B cell (primary cell): ENCODE measurements around the gene SCNM1. TPM values are rescaled to one million over a fixed set of nuclear protein-coding genes. Genes with fewer than 3 reads are reported as not detected.
"Not testable (repeated sequence)": the region's sequence is repeated elsewhere in the genome, so short reads cannot be mapped to it uniquely, and the experiment has no call there.

Source experiments
- ATAC-seq: fragments of 200-7000 bp; cut with Tn5 transposase; one replicate; pipeline ENCODE4 v1.10.0; 2021; ENCODE audit warnings: low read depth, mild to moderate bottlenecking, moderate number of reproducible peaks, moderate library complexity
- CTCF ChIA-PET: fragments of 350-600 bp; sonication (Branson Sonifier 250); formaldehyde crosslinking; loops from one replicate; lab custom pipeline; 2021; ENCODE audit warnings: antibody characterized with exemption, inconsistent platforms; lab: Charles Lee
- POLR2A ChIA-PET: fragments of 350-600 bp; sonication (Branson Sonifier 250); formaldehyde crosslinking; loops from one replicate; lab custom pipeline; 2021; ENCODE audit warnings: antibody characterized with exemption; lab: Charles Lee
- DNase-seq: peaks from one replicate; pipeline ENCODE4 v3.0.0; 2013
- H2AFZ ChIP-seq: 2 replicates; pipeline ENCODE4 v1.6.1; 2012; ENCODE audit warnings: mild to moderate bottlenecking, low read depth, low read length; ENCODE audit not compliant: insufficient read depth, poor library complexity, severe bottlenecking
- H3K27ac ChIP-seq, 2 donors: 1 replicate in 1 of 2; 2 replicates in 1 of 2; pipeline ENCODE4 v1.5.1; 2012 to 2013; ENCODE audit warnings: low read length in 2 of 2, mild to moderate bottlenecking in 2 of 2, moderate library complexity in 1 of 2
- H3K27me3 ChIP-seq, 4 experiments: fragments of 200-600 bp in 1 of 4; sonication (generic) in 1 of 4; replicated peaks in 1 of 4; 1 replicate in 2 of 4; 2 replicates in 2 of 4; pipeline versions ENCODE4 v1.6.1 to v1.7.0; 2013 to 2016; ENCODE audit warnings: low read length in 3 of 4, mild to moderate bottlenecking in 2 of 4, mixed read lengths in 1 of 4, moderate library complexity in 1 of 4; ENCODE audit not compliant: insufficient read depth in 4 of 4, control insufficient read depth in 3 of 4; ENCODE audit errors: control extremely low read depth in 1 of 4
- H3K36me3 ChIP-seq, 2 experiments: replicated peaks in 1 of 2; 1 replicate in 1 of 2; 2 replicates in 1 of 2; pipeline versions ENCODE4 v1.6.1 to v1.7.1; 2013; ENCODE audit warnings: low read length in 1 of 2; ENCODE audit not compliant: insufficient read depth in 2 of 2, control insufficient read depth in 1 of 2; ENCODE audit errors: control extremely low read depth in 1 of 2, extremely low read depth in 1 of 2
- H3K4me1 ChIP-seq, 2 donors: fragments of 200-600 bp in 1 of 2; sonication (generic) in 1 of 2; 1 replicate in 1 of 2; 2 replicates in 1 of 2; pipeline versions ENCODE4 v1.5.1 to v1.6.1; 2013 to 2017; ENCODE audit warnings: low read length in 2 of 2; ENCODE audit not compliant: control insufficient read depth in 2 of 2, insufficient read depth in 2 of 2
- H3K4me2 ChIP-seq: replicated peaks from 2 replicates; pipeline ENCODE3; 2012; ENCODE audit warnings: mild to moderate bottlenecking, low read depth, low read length; ENCODE audit not compliant: poor library complexity, severe bottlenecking
- H3K4me3 ChIP-seq, 5 experiments: fragments of 200-600 bp in 1 of 5; sonication (generic) in 1 of 5; 1 replicate in 3 of 5; 2 replicates in 2 of 5; pipeline versions ENCODE4 v1.5.1 to v1.7.0; 2011 to 2016; ENCODE audit warnings: low read length in 4 of 5, mild to moderate bottlenecking in 4 of 5, low read depth in 2 of 5, control low read depth in 1 of 5, moderate library complexity in 1 of 5; ENCODE audit not compliant: insufficient read depth in 1 of 5; ENCODE audit errors: control extremely low read depth in 1 of 5, extremely low read depth in 1 of 5
- H3K79me2 ChIP-seq: fragments of 200-600 bp; sonication (generic); one replicate; pipeline ENCODE4 v1.6.0; 2016; ENCODE audit warnings: low read length; ENCODE audit not compliant: control insufficient read depth, insufficient read depth
- H3K9ac ChIP-seq: fragments of 200-600 bp; sonication (generic); 2 replicates; pipeline ENCODE4 v1.6.1; 2017; ENCODE audit warnings: mild to moderate bottlenecking, low read length, moderate library complexity
- H3K9me3 ChIP-seq, 3 donors: one replicate each; pipeline versions ENCODE4 v1.6.1 to v1.7.1; 2013; ENCODE audit warnings: low read length in 2 of 3; ENCODE audit not compliant: control insufficient read depth in 2 of 3, insufficient read depth in 1 of 3; ENCODE audit errors: control extremely low read depth in 1 of 3
- H4K20me1 ChIP-seq: 2 replicates; pipeline ENCODE4 v1.6.0; 2012; ENCODE audit warnings: mild to moderate bottlenecking, low read length; ENCODE audit not compliant: insufficient read depth, control insufficient read depth, poor library complexity, severe bottlenecking
- H3K27ac Mint-ChIP-seq: one replicate; pipeline ENCODE4 v1.8.0; 2021; ENCODE audit warnings: mixed read lengths
- H3K27me3 Mint-ChIP-seq: one replicate; pipeline ENCODE4 v1.8.0; 2021; ENCODE audit warnings: mixed read lengths
- H3K4me1 Mint-ChIP-seq: one replicate; pipeline ENCODE4 v1.8.0; 2021; ENCODE audit warnings: mixed read lengths
- H3K4me3 Mint-ChIP-seq: one replicate; pipeline ENCODE4 v1.8.0; 2021; ENCODE audit warnings: mixed read lengths
- H3K9me3 Mint-ChIP-seq: one replicate; pipeline ENCODE4 v1.8.0; 2022; ENCODE audit warnings: mixed read lengths; ENCODE audit not compliant: insufficient read depth
- EZH2 ChIP-seq: IDR thresholded peaks from 2 replicates; pipeline ENCODE4 v1.6.1; 2012; ENCODE audit warnings: borderline replicate concordance, low read depth, mild to moderate bottlenecking, moderate library complexity, low read length; ENCODE audit not compliant: insufficient read depth, poor library complexity, severe bottlenecking
- WGBS: methylation state at CpG from one replicate; pipeline ENCODE4 v1.1.5; 2013; ENCODE audit warnings: missing lambda C conversion rate; ENCODE audit not compliant: insufficient coverage; 5-methylcytosine and 5-hydroxymethylcytosine counted together
- intact Hi-C: fragments of 100-400 bp; cut with micrococcal nuclease; formaldehyde crosslinking; loops from one replicate; pipeline ENCODE4 v1.10.0; 2022
- polyA plus RNA-seq: library from polyadenylated mRNA; depleted of rRNA; stranded (reverse); fragments of >200 nt; gene quantifications from 2 replicates; pipeline ENCODE4 v1.2.3, GENCODE V29; 2012
- total RNA-seq, 2 donors: library from RNA; stranded (reverse); fragments of 120-200 nt in 1 of 2; gene quantifications; 1 replicate in 1 of 2; 2 replicates in 1 of 2; pipeline versions ENCODE4 v1.2.3 to v1.2.4, GENCODE V29; 2013 to 2022
- TF ChIP-seq, protein P1 (sequence below): fragments of 200-600 bp; IDR thresholded peaks from one replicate; pipeline ENCODE4 v1.8.0; 2022; ENCODE audit warnings: antibody characterized with exemption, mild to moderate bottlenecking

The SCNM1 gene
- total and polyA plus RNA-seq, 2 donors (not counting 1 experiment from before 2014, with no cell fraction given), result 46.5 to 53.6 TPM

DNA sequence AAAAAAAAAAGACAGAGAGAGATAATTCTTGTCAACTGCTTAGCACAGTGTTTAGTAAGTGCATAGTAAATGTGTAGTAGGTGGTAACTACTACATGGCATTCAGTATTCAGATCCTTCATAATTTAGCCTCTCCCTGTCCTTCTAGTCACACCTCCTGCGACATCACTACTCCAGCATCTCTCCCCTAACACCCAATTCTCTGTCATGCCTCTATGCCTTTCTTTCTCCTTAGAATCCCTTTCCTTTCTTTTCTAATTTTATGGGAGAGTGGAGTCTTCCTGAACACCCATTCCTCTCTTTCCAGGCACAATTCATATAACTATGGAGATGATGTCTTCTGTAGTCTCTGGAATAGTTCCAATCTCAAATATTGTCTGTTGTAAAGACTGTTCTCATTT is 27.9 kb downstream of the SCNM1 start:
- POLR2A ChIA-PET, result interaction anchor here (0.6 kb wide), 1 partner anchor 1091 kb away, joined by 4 read pairs; no protein-coding TSS in a partner anchor
- no peaks in the 10 kb centered on the region for H4K20me1 ChIP-seq
- H3K79me2 ChIP-seq, result peaks cover 20% of the 10 kb centered on the region
- no peak overlapping the region for H3K4me2 ChIP-seq
- DNase-seq, result no peak
- TF ChIP-seq, protein P1, sequence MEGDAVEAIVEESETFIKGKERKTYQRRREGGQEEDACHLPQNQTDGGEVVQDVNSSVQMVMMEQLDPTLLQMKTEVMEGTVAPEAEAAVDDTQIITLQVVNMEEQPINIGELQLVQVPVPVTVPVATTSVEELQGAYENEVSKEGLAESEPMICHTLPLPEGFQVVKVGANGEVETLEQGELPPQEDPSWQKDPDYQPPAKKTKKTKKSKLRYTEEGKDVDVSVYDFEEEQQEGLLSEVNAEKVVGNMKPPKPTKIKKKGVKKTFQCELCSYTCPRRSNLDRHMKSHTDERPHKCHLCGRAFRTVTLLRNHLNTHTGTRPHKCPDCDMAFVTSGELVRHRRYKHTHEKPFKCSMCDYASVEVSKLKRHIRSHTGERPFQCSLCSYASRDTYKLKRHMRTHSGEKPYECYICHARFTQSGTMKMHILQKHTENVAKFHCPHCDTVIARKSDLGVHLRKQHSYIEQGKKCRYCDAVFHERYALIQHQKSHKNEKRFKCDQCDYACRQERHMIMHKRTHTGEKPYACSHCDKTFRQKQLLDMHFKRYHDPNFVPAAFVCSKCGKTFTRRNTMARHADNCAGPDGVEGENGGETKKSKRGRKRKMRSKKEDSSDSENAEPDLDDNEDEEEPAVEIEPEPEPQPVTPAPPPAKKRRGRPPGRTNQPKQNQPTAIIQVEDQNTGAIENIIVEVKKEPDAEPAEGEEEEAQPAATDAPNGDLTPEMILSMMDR, result no peak
- no peak for TF ChIP-seq EZH2
- no peaks in the 10 kb centered on the region for H3K36me3 ChIP-seq
- peaks cover 31% of the 10 kb centered on the region for H3K4me1 Mint-ChIP-seq
- no CpG with 5 or more reads among the region's 1 CpG for WGBS
- no peaks in the 10 kb centered on the region for H3K27me3 Mint-ChIP-seq
- H3K4me3 ChIP-seq, result no peak overlapping the region
- H3K27me3 ChIP-seq, result peaks cover 0 to 2% (median 0%) of the 10 kb centered on the region in 4 experiments
- no peak overlapping the region for H3K27ac Mint-ChIP-seq
- peaks cover 12 to 22% of the 10 kb centered on the region in 2 donors for H3K4me1 ChIP-seq
- H3K4me3 Mint-ChIP-seq, result no peak overlapping the region
- CTCF ChIA-PET, result interaction anchor here (0.6 to 1.5 kb wide), 2 partner anchors 58 to 94 kb away, joined by 3 to 6 read pairs; no protein-coding TSS in a partner anchor
- no peak overlapping the region for H3K9ac ChIP-seq
- no peaks in the 10 kb centered on the region for H3K9me3 ChIP-seq
- intact Hi-C loops, result no loop called here
- H3K9me3 Mint-ChIP-seq, result no peaks in the 10 kb centered on the region
- H2AFZ ChIP-seq, result no peak overlapping the region
- no peak for ATAC-seq
- no peak overlapping the region for H3K27ac ChIP-seq

DNA sequence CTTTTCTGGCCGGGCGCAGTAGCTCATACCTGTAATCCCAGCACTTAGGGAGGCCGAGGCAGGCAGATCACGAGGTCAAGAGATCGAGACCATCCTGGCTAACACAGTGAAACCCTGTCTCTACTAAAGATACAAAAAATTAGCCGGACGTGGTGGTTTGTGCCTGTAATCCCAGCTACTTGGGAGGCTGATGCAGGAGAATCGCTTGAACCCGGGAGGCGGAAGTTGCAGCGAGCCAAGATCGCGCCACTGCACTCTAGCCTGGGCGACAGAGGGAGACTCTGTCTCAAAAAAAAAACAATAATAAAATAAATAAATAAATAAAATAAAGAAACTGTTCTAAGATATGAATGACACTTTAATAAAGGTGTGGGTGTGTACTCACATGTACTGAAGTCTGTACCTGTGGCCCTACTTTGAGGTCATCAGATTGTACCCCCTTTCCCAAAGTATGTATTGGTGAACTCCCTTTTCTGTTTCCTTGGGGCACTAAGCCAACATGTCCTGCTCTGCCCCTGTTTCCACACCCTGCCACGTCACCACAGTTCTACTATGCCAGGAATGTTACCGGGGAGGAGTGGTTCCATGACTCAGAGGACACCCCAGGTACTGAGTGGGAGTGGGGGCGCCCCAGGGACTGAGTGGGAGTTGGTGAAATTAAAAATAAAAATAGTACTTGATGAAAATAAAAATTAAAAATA is 29.1 kb downstream of the SCNM1 start:
- H3K4me2 ChIP-seq, H3K27ac Mint-ChIP-seq, ATAC-seq, DNase-seq, H3K4me3 Mint-ChIP-seq, H3K36me3 ChIP-seq, H3K27ac ChIP-seq, H4K20me1 ChIP-seq, H3K27me3 Mint-ChIP-seq, H3K9me3 Mint-ChIP-seq, H3K9me3 ChIP-seq, H2AFZ ChIP-seq, H3K9ac ChIP-seq, H3K27me3 ChIP-seq, H3K4me3 ChIP-seq: not testable (repeated sequence)
- intact Hi-C loops, result loop anchor here (5.0 kb wide), 1 partner anchor 132 kb away; the partner anchor contains the start of gene PI4KB
- peaks cover 32% of the 10 kb centered on the region for H3K4me1 Mint-ChIP-seq
- ChIA-PET CTCF (interaction anchor here (0.5 to 2.0 kb wide), 9 partner anchors 17 to 257 kb away, joined by 3 to 8 read pairs (median 3); no protein-coding TSS in a partner anchor), POLR2A (interaction anchor here (0.6 kb wide), 1 partner anchor 21 kb away, joined by 4 read pairs; no protein-coding TSS in a partner anchor)
- 88% methylated on average over 10 of the region's 17 CpGs for WGBS
- peaks cover 22% of the 10 kb centered on the region for H3K79me2 ChIP-seq
- peaks cover 14 to 22% of the 10 kb centered on the region in 2 donors for H3K4me1 ChIP-seq
